T follicular helper cell (primary cell): ENCODE data around the gene GSE1.

Source experiments
- DNase-seq: peaks from one replicate; pipeline ENCODE4 v3.0.0-alpha.2; 2020; ENCODE audit warnings: low read depth

The GSE1 gene

DNA sequence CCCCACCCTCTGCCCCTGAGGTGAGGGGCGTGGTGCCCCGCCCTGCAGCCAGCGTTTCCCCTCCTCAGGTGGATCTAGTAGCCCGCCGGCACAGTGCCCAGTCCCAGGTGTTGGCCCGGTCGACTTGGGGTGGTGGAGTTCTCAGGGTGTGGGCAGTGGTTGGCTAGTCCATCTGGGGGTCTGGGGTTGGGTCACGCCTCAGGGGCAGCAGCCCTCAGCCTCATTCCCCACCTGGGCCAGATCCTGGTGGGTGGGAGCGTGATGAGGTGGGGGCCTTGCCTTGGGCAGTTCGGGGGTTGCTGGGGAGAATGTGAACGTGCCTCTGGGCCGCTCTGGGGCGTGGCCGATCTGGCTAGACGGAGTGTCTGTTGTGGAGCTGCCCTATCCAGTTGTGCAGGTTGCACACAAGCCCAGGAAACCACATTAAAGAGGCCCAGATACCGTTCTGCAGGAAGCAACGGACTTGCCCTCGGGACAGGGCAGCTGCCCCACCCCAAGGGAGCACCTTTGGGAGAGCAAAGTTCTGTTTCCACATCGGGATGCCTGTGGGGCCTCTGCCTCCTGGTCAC is 32.0 kb downstream of the GSE1 start:
- no peak for DNase-seq

- no peak for DNase-seq
Observed at GRCh38 chr16:85646358-85646907, 33.3 kb downstream of the GSE1 start.

GRCh38 chr16:85646976-85647375 is 33.9 kb downstream of the GSE1 start:
- DNase-seq: no peak

DNA sequence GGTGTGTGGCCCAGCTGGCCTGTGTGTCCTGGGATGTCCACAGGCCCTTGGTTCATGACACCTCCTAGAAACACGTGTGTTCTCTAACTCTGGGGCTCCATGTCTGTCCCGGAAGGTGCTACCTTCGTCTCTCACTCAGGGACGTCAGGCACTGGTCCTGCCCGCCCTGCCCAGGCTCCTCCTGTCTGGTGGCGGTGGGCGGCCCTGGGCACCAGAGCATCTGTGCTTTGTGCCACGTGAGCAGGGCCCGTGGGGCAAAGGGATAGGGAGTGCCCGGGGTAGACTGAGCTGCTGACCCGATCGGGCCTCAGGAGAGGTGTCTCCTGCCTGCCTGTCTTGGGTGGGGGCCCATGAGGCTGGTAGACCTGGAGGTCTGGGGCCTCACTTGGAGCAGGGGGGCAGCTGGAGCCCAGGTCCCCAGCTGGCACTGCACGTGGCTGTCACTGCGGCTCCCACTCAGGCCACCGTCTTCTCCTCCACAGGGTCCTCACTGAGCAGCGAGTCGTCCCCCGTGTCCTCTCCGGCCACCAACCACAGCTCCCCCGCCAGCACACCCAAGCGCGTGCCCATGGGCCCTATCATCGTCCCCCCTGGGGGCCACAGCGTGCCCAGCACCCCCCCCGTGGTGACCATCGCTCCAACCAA is 35.1 kb downstream of the GSE1 start:
- no peak for DNase-seq

- DNase-seq: no peak
Observed at GRCh38 chr16:85648805-85649204, 35.7 kb downstream of the GSE1 start.

- no peak for DNase-seq
Observed at GRCh38 chr16:85649411-85650134, 36.5 kb downstream of the GSE1 start.

GRCh38 chr16:85650135-85650843 is 37.2 kb downstream of the GSE1 start:
- DNase-seq: no peak

DNA sequence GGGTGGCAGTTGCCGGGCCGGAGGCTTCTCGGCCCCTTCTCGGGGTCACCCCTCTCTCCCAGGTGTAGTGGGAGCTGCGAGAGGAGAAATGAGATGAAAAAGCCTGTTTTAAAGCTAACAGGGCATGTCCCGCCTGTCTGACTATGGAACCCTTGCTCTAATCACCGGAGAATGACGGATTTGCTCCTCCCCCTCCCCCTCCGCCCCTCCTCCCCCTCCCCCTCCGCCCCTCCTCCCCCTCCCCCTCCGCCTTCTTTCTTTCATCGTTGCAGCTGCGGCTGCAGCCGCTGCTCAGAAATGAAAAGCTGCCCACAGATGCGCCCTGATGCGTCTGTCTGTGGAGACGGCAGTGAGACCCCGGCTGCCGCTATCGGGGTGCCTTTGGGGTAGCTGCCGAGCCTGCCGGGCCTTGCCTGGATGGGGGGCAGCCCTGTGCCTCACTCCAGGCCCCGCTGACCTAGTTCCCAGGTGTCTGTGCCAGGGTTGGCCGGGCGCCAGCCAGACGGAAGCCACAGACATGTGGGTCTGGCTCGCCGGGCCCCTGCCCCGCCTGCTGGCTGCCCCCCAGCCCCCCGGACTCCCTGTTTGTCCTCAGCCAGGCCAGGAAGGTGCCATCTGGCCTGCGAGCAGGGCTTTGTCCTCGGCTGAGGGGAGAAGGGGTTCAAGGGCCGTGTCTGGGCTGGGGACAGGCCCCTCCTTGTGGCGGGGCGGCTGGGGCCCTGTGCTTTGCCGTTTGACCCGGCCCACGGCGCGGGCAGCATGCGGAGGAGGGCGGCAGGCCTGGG is 37.9 kb downstream of the GSE1 start:
- no peak for DNase-seq

DNA sequence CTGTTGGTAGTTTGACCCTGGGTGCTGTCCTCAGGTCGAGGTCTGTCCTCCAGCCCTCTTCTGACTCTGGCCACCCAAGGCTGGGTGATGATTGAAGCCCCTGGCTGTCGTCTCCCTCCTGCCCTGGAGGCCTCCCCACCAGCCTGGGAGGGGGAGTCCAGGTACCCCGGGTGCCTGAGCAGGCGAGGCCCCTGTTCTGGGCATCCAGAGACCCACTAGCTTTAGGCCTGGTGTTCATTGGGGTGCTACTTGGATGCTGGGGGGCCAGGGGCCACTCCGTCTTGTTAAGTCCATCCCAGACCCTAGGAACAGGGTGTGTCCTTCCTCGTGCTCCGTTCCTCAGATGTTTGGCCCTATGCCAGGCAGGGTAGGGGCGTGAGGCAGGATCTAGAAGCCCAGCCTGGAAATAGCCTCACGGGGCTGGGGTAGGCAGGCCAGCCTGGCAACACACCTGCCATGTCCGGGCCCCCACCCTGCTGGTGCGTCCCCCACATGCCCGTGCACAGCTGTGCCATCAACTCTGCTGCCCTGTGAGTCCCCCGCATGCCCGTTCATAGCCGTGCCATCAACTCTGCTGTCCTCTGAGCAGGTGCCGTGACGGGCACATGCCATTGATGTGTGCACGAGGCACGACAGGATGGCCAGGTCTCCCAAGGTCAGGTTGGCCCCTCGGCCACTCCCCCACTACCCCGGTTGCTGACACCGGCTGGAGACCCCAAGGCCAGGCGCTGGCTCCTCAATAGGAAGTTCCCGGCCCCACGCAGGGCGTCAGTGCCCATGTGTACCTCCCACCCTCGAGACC is 38.7 kb downstream of the GSE1 start:
- no peak for DNase-seq

DNA sequence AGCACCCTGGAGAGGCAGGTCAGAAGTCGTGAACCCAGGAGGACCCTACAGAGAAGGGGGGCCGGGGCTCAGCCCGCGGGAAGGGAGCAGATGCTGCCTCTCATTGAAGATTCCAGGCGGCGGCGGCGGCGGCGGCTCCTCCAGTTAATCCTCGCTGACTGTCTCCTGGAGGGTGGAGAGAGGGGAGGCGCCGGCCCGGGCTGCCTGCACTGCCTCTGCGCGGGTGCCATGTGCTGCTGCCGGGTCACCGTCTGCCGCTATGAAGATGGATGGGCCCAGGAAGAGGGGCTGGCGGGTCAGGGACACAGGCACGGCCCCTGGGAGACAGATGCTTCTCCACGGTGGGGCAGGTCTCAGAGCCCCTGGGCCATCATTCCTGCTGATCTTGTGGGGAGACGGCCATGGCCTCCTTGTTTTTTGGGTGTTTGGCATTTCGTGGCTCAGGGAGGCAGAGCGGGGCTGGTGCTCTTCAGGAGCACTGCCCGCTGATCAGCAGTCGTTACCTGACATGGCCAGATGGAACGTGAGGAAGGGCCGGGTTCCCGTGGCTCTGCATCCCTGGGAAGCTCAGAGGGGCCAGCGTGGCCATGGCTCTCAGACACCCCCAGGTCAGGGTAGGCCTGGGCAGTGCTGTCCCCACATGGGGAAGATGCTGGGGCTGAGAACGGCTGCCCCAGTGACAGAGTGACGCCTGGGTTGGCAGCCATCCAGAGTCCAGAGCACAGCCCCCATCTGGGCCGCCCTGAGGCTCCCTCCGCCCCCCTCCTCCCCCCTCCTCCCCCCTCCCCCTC is 39.5 kb downstream of the GSE1 start:
- DNase-seq: no peak

- DNase-seq: no peak
Observed at GRCh38 chr16:85653290-85653891, 40.3 kb downstream of the GSE1 start.

- no peak for DNase-seq
Observed at GRCh38 chr16:85654251-85655095, 41.4 kb downstream of the GSE1 start.

- no peak for DNase-seq
Observed at GRCh38 chr16:85655216-85656129, 42.4 kb downstream of the GSE1 start.

GRCh38 chr16:85656351-85657266 is 43.5 kb downstream of the GSE1 start:
- no peak for DNase-seq

GRCh38 chr16:85657267-85657650 is 44.1 kb downstream of the GSE1 start:
- no peak for DNase-seq

DNA sequence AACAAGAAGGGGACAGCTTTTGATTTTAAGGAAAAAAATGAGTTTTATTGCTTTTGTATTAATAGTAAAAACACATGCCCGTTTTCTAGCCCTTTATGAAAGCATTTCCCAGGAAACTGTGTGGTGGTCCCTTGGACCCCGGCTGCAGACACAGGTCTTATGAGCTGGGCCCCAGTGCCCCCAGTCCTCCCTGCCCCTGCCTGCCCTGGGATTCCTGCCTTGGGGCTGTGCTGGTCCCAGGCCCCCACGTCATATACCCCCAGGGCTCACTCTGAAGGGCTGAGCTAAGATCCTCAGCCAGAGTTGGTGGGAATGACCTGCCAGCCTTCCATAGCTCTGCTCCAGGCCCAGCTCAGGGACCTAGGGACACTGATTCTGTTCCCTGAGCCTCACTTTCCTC is 44.9 kb downstream of the GSE1 start:
- no peak for DNase-seq
